ENCODE results near the gene PIK3C2G. TPM values are rescaled to one million over a fixed set of nuclear protein-coding genes. Genes with fewer than 3 reads are reported as not detected.

PIK3C2G gene
- total and polyA plus RNA-seq, 3 donors from 2014 or later: 0.55 to 1.1 (median 0.62) TPM

- intact Hi-C loops (cut with DNase I; ENCODE audit: low total_unique reads): no loop called here
- H3K36me3 ChIP-seq (ENCODE audit: low read depth, missing control alignments): no peaks in the 10 kb centered on the region
- H3K9me3 ChIP-seq: no peaks in the 10 kb centered on the region
- H3K4me3 ChIP-seq: no peak overlapping the region
- TF ChIP-seq CTCF (IDR thresholded peaks at IDR 0.05): no peak
- no peak for TF ChIP-seq POLR2A (IDR thresholded peaks at IDR 0.05)
- WGBS, 2 donors: 89 to 94% methylated on average over 3 of the region's 3 CpGs
- DNase-seq: no peak
- H3K4me1 ChIP-seq: no peaks in the 10 kb centered on the region
- no peaks in the 10 kb centered on the region for H3K27me3 ChIP-seq
- H3K27ac ChIP-seq: no peak overlapping the region
Measured at GRCh38 chr12:18479256-18479655, 217.9 kb downstream of the PIK3C2G start.

- no peaks in the 10 kb centered on the region for H3K9me3 ChIP-seq
- WGBS, 2 donors: 59 to 77% methylated on average over 2 of the region's 2 CpGs
- no peaks in the 10 kb centered on the region for H3K4me1 ChIP-seq
- no peak overlapping the region for H3K27ac ChIP-seq
- no peaks in the 10 kb centered on the region for H3K36me3 ChIP-seq (ENCODE audit: low read depth, missing control alignments)
- H3K4me3 ChIP-seq: no peak overlapping the region
- intact Hi-C loops (cut with DNase I; ENCODE audit: low total_unique reads): no loop called here
- TF ChIP-seq CTCF (IDR thresholded peaks at IDR 0.05) (no peak), POLR2A (IDR thresholded peaks at IDR 0.05) (no peak)
- H3K27me3 ChIP-seq: no peaks in the 10 kb centered on the region
- no peak for DNase-seq
Measured at GRCh38 chr12:18482601-18483120, 221.3 kb downstream of the PIK3C2G start.

- 50 to 54% methylated on average over 3 of the region's 3 CpGs for WGBS, 2 donors
- H3K9me3 ChIP-seq: no peaks in the 10 kb centered on the region
- TF ChIP-seq POLR2A (IDR thresholded peaks at IDR 0.05): no peak
- no peak for TF ChIP-seq CTCF (IDR thresholded peaks at IDR 0.05)
- H3K27me3 ChIP-seq: no peaks in the 10 kb centered on the region
- H3K4me3 ChIP-seq: no peak overlapping the region
- no peaks in the 10 kb centered on the region for H3K36me3 ChIP-seq (ENCODE audit: low read depth, missing control alignments)
- intact Hi-C loops (cut with DNase I; ENCODE audit: low total_unique reads): no loop called here
- H3K4me1 ChIP-seq: no peaks in the 10 kb centered on the region
- DNase-seq: peak; percentile 16
- no peak overlapping the region for H3K27ac ChIP-seq
Measured at GRCh38 chr12:18483698-18484325, 222.5 kb downstream of the PIK3C2G start.

GRCh38 chr12:18486036-18486435 is 224.7 kb downstream of the PIK3C2G start:
- H3K4me1 ChIP-seq: no peaks in the 10 kb centered on the region
- no peaks in the 10 kb centered on the region for H3K27me3 ChIP-seq
- 60 to 61% methylated on average over 2 of the region's 2 CpGs for WGBS, 2 donors
- no peaks in the 10 kb centered on the region for H3K9me3 ChIP-seq
- DNase-seq: no peak
- TF ChIP-seq CTCF (IDR thresholded peaks at IDR 0.05) (no peak), POLR2A (IDR thresholded peaks at IDR 0.05) (no peak)
- no peaks in the 10 kb centered on the region for H3K36me3 ChIP-seq (ENCODE audit: low read depth, missing control alignments)
- H3K27ac ChIP-seq: no peak overlapping the region
- no peak overlapping the region for H3K4me3 ChIP-seq
- intact Hi-C loops (cut with DNase I; ENCODE audit: low total_unique reads): no loop called here

- H3K9me3 ChIP-seq: no peaks in the 10 kb centered on the region
- no peaks in the 10 kb centered on the region for H3K27me3 ChIP-seq
- 57 to 67% methylated on average over 3 of the region's 3 CpGs for whole genome bisulfite sequencing, 2 donors
- intact Hi-C loops (cut with DNase I; ENCODE audit: low total_unique reads): no loop called here
- no peaks in the 10 kb centered on the region for H3K36me3 ChIP-seq (ENCODE audit: low read depth, missing control alignments)
- H3K4me1 ChIP-seq: peaks cover 4% of the 10 kb centered on the region
- no peak overlapping the region for H3K27ac ChIP-seq
- DNase-seq: no peak
- no peak overlapping the region for H3K4me3 ChIP-seq
- no peak for TF ChIP-seq POLR2A (IDR thresholded peaks at IDR 0.05)
- TF ChIP-seq CTCF (IDR thresholded peaks at IDR 0.05): no peak
Measured at GRCh38 chr12:18487509-18487908, 226.2 kb downstream of the PIK3C2G start.

Data from testis (tissue), 3 donors.